Lung (tissue), 12 donors: ENCODE data around the gene CDC42BPA. TPM values are rescaled to one million over a fixed set of nuclear protein-coding genes. Genes with fewer than 3 reads are reported as not detected.
"Not testable (repeated sequence)": the region's sequence is repeated elsewhere in the genome, so short reads cannot be mapped to it uniquely, and the experiment has no call there.

Experiments used
- ATAC-seq: fragments of 200-7000 bp; cut with Tn5 transposase; one replicate; pipeline ENCODE4 v1.9.1; 2020; ENCODE audit warnings: moderate number of reproducible peaks; ENCODE audit not compliant: insufficient read depth, low FRiP score
- DNase-seq, 3 donors: peaks; one replicate each; pipeline ENCODE4 v3.0.0-alpha.2; 2013 to 2017
- H3K27ac ChIP-seq, 2 donors: one replicate each; pipeline ENCODE4 v1.5.1; 2013; ENCODE audit warnings: mild to moderate bottlenecking in 2 of 2, moderate library complexity in 2 of 2, control low read depth in 1 of 2, inconsistent platforms in 1 of 2, low read depth in 1 of 2, low read length in 1 of 2
- H3K27me3 ChIP-seq, 3 donors: one replicate each; pipeline ENCODE4 v1.5.1; 2013; ENCODE audit warnings: low read length in 2 of 3; ENCODE audit not compliant: control insufficient read depth in 3 of 3, insufficient read depth in 3 of 3
- H3K36me3 ChIP-seq, 4 donors: one replicate each; pipeline ENCODE4 v1.5.1; 2013; ENCODE audit warnings: low read length in 4 of 4, mild to moderate bottlenecking in 1 of 4, moderate library complexity in 1 of 4; ENCODE audit not compliant: control insufficient read depth in 4 of 4, insufficient read depth in 4 of 4
- H3K4me1 ChIP-seq, 5 donors: one replicate each; pipeline ENCODE4 v1.5.1; 2013; ENCODE audit warnings: low read length in 5 of 5, mild to moderate bottlenecking in 2 of 5, moderate library complexity in 1 of 5; ENCODE audit not compliant: control insufficient read depth in 5 of 5, insufficient read depth in 5 of 5
- H3K4me3 ChIP-seq: one replicate; pipeline ENCODE4 v1.5.1; 2013; ENCODE audit warnings: mild to moderate bottlenecking, control low read depth, moderate library complexity
- H3K9ac ChIP-seq, 2 donors: one replicate each; pipeline ENCODE4 v1.5.1; 2013; ENCODE audit warnings: low read length in 2 of 2, control low read depth in 1 of 2; ENCODE audit not compliant: insufficient read depth in 1 of 2
- H3K9me3 ChIP-seq, 4 donors: one replicate each; pipeline ENCODE4 v1.5.1; 2013; ENCODE audit warnings: low read length in 3 of 4, mild to moderate bottlenecking in 1 of 4, moderate library complexity in 1 of 4; ENCODE audit not compliant: control insufficient read depth in 4 of 4, insufficient read depth in 3 of 4
- CTCF ChIP-seq: IDR thresholded peaks from 2 replicates; pipeline ENCODE4 v1.5.1; 2012; ENCODE audit warnings: mild to moderate bottlenecking; ENCODE audit errors: control extremely low read depth, extremely low read depth
- WGBS, 2 donors: extraction: QIAGEN DNeasy Blood & Tissue Kit; methylation state at CpG; one replicate each; pipeline ENCODE4 v1.1.7; 2013; 5-methylcytosine and 5-hydroxymethylcytosine counted together
- polyA plus RNA-seq, 2 donors: library from polyadenylated mRNA; stranded (reverse); fragments of 200-250 nt; gene quantifications; one replicate each; pipeline ENCODE4 v1.2.1, GENCODE V29; 2013
- total RNA-seq, 2 donors: library from RNA; depleted of rRNA in 1 of 2; stranded (reverse); fragments of >200 nt in 1 of 2; gene quantifications; one replicate each; pipeline ENCODE4 v1.2.1, GENCODE V29; 2014 to 2021
- donor health status: control.
- donor health status: control.
- donor health status: Bipolar disorder and iron deficiency.
- donor health status: healthy.
- donor health status: DM: yes; HTN: yes; CAD: no.

The CDC42BPA gene
- total and polyA plus RNA-seq, 4 donors: 6.4 to 97.4 (median 20.2) TPM

GRCh38 chr1:227285745-227286144 is 32.5 kb downstream of the CDC42BPA start:
- Histone ChIP-seq H3K27me3 (no peaks in the 10 kb centered on the region), H3K9me3 (peaks cover 0 to 8% (median 0%) of the 10 kb centered on the region in 4 donors), H3K9ac (no peak overlapping the region), H3K4me1 (peaks cover 0 to 4% (median 0%) of the 10 kb centered on the region in 5 donors), H3K4me3 (no peak overlapping the region), H3K36me3 (peaks cover 0 to 6% (median under 1%) of the 10 kb centered on the region in 4 donors), H3K27ac (no peak overlapping the region)
- TF ChIP-seq CTCF: no peak
- no peak for DNase-seq
- no peak for ATAC-seq
- WGBS, 2 donors: 96 to 98% methylated on average over 2 of the region's 2 CpGs

- Histone ChIP-seq H3K9ac (no peak overlapping the region), H3K27me3 (no peaks in the 10 kb centered on the region), H3K9me3 (peaks cover 0 to 8% (median 0%) of the 10 kb centered on the region in 4 donors), H3K27ac (no peak overlapping the region), H3K4me3 (no peak overlapping the region), H3K36me3 (peaks cover 0 to 2% (median under 1%) of the 10 kb centered on the region in 4 donors), H3K4me1 (peaks cover 0 to 3% (median 0%) of the 10 kb centered on the region in 5 donors)
- WGBS, 2 donors: 92 to 100% methylated on average over 1 of the region's 1 CpG
- no peak for ATAC-seq
- no peak for TF ChIP-seq CTCF
- no peak for DNase-seq
These were observed 36.9 kb downstream of the CDC42BPA start for GRCh38 chr1:227281371-227281770.

- WGBS, 2 donors: 98 to 100% methylated on average over 1 of the region's 1 CpG
- Histone ChIP-seq H3K4me1 (peaks cover 0 to 3% (median 0%) of the 10 kb centered on the region in 5 donors), H3K36me3 (peaks cover 0 to 1% (median 0%) of the 10 kb centered on the region in 4 donors), H3K27ac (no peak overlapping the region), H3K27me3 (no peaks in the 10 kb centered on the region), H3K9me3 (peaks cover 0 to 8% (median 0%) of the 10 kb centered on the region in 4 donors), H3K9ac (no peak overlapping the region), H3K4me3 (no peak overlapping the region)
- TF ChIP-seq CTCF: no peak
- DNase-seq (no peak), ATAC-seq (no peak)
These were observed 37.5 kb downstream of the CDC42BPA start for GRCh38 chr1:227280836-227281235.

DNA sequence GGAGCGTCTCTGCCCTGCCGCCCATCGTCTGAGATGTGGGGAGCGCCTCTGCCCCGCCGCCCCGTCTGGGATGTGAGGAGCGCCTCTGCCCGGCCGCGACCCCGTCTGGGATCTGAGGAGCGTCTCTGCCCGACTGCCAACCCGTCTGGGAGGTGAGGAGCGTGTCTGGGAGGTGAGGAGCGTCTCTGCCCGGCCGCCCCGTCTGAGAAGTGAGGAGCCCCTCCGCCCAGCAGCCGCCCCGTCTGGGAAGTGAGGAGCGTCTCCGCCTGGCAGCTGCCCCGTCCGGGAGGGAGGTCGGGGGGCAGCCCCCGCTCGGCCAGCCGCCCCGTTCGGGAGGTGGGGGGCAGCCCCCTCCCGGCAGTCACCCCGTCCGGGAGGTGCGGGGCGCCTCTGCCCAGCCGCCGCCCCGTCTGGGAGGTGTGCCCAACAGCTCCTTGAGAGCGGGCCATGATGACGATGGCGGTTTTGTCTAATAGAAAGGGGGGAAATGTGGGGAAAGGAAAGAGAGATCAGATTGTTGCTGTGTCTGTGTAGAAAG is 42.1 kb downstream of the CDC42BPA start:
- H3K27me3 ChIP-seq, H3K4me3 ChIP-seq, H3K9me3 ChIP-seq, ATAC-seq, H3K9ac ChIP-seq, DNase-seq, H3K27ac ChIP-seq, H3K4me1 ChIP-seq, H3K36me3 ChIP-seq: not testable (repeated sequence)
- 95 to 98% methylated on average over 44 of the region's 44 CpGs for WGBS, 2 donors
